Measurements from ENCODE around the gene ARRB1. TPM values are rescaled to one million over a fixed set of nuclear protein-coding genes. Genes with fewer than 3 reads are reported as not detected.

ARRB1 gene
- total and polyA plus RNA-seq, 2 of the 13 experiments (the other 11 are each of a cell fraction or from before 2014, with no cell fraction given): 22.5 to 35.7 TPM

GRCh38 chr11:75317446-75318122, 33.9 kb downstream of the ARRB1 start (continued):
- TF ChIP-seq ZNF609 (CRISPR knock-in tag; IDR thresholded peaks at IDR 0.05; ENCODE audit: borderline replicate concordance): no peak
- TF ChIP-seq PAWR (CRISPR knock-in tag; IDR thresholded peaks at IDR 0.05; ENCODE audit: borderline replicate concordance): no peak
- TF ChIP-seq ZNF333 (CRISPR knock-in tag; IDR thresholded peaks at IDR 0.05; ENCODE audit: borderline replicate concordance): no peak
- TF ChIP-seq ZNF530 (CRISPR knock-in tag; IDR thresholded peaks at IDR 0.05; ENCODE audit: low read depth): no peak
- TF ChIP-seq, protein P1, sequence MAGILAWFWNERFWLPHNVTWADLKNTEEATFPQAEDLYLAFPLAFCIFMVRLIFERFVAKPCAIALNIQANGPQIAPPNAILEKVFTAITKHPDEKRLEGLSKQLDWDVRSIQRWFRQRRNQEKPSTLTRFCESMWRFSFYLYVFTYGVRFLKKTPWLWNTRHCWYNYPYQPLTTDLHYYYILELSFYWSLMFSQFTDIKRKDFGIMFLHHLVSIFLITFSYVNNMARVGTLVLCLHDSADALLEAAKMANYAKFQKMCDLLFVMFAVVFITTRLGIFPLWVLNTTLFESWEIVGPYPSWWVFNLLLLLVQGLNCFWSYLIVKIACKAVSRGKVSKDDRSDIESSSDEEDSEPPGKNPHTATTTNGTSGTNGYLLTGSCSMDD (CRISPR knock-in tag; IDR thresholded peaks at IDR 0.05): no peak
- no peak for TF ChIP-seq ELF4 (CRISPR knock-in tag; IDR thresholded peaks at IDR 0.05; ENCODE audit: borderline replicate concordance)
- TF ChIP-seq SATB2 (CRISPR knock-in tag; IDR thresholded peaks at IDR 0.05): no peak
- TF ChIP-seq NFYB (CRISPR knock-in tag; IDR thresholded peaks at IDR 0.05): no peak
- no peak for TF ChIP-seq DR1 (CRISPR knock-in tag; IDR thresholded peaks at IDR 0.05)
